ENCODE measurements around the gene KRT77.

DNA sequence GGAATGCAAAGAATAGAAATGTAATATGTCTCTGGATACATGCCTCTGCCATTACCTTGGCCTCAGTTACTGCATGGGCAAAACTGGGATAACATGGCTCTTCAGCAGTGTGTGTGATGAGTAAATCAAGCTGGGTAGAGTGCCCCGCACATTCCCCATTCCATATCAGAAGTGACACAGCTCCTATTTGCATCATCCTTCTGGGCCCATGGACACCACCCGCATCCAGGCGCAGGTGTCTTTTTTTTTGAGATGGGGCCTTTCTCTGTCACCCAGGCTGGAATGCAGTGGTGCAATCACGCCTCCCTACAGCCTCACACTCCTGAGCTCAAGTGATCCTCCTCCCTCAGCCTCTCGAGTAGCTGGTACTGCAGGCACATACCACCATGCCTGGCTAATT, 42.2 kb upstream of the KRT77 start:
- TF ChIP-seq POLR2A (IDR thresholded peaks at IDR 0.05): no peak
- TF ChIP-seq, protein P1, sequence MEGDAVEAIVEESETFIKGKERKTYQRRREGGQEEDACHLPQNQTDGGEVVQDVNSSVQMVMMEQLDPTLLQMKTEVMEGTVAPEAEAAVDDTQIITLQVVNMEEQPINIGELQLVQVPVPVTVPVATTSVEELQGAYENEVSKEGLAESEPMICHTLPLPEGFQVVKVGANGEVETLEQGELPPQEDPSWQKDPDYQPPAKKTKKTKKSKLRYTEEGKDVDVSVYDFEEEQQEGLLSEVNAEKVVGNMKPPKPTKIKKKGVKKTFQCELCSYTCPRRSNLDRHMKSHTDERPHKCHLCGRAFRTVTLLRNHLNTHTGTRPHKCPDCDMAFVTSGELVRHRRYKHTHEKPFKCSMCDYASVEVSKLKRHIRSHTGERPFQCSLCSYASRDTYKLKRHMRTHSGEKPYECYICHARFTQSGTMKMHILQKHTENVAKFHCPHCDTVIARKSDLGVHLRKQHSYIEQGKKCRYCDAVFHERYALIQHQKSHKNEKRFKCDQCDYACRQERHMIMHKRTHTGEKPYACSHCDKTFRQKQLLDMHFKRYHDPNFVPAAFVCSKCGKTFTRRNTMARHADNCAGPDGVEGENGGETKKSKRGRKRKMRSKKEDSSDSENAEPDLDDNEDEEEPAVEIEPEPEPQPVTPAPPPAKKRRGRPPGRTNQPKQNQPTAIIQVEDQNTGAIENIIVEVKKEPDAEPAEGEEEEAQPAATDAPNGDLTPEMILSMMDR (IDR thresholded peaks at IDR 0.05): no peak
